OCI-LY1 (cell line): ENCODE measurements around the gene FAM161A.

Source experiments
- H2AFZ ChIP-seq: fragments of 200-600 bp; sonication (generic), shearing (Covaris generic); 2 replicates; pipeline ENCODE4 v1.6.0; 2014; ENCODE audit warnings: antibody characterized with exemption, mild to moderate bottlenecking, low read length
- H3F3A ChIP-seq: fragments of 200-600 bp; sonication (generic), shearing (Covaris generic); 2 replicates; pipeline ENCODE4 v1.6.0; 2014; ENCODE audit warnings: mild to moderate bottlenecking, antibody characterized with exemption, low read length, moderate library complexity; ENCODE audit not compliant: insufficient read depth
- H3K27ac ChIP-seq: fragments of 200-600 bp; sonication (generic); 2 replicates; pipeline ENCODE4 v1.5.1; 2014; ENCODE audit warnings: low read length, mixed run types, mild to moderate bottlenecking, low read depth; ENCODE audit not compliant: poor library complexity, severe bottlenecking
- H3K27me3 ChIP-seq: fragments of 200-600 bp; sonication (generic); 2 replicates; pipeline ENCODE4 v1.6.0; 2014; ENCODE audit warnings: antibody characterized with exemption, mild to moderate bottlenecking, low read length, moderate library complexity; ENCODE audit not compliant: insufficient read depth
- H3K36me3 ChIP-seq: fragments of 200-600 bp; sonication (generic); 2 replicates; pipeline ENCODE4 v1.6.1; 2014; ENCODE audit warnings: mild to moderate bottlenecking, antibody characterized with exemption, low read length, moderate library complexity, mixed read lengths; ENCODE audit not compliant: insufficient read depth
- H3K4me1 ChIP-seq: fragments of 200-600 bp; sonication (generic); 2 replicates; pipeline ENCODE4 v1.5.1; 2014; ENCODE audit warnings: mild to moderate bottlenecking, low read length, moderate library complexity; ENCODE audit not compliant: insufficient read depth, severe bottlenecking
- H3K4me2 ChIP-seq: fragments of 200-600 bp; sonication (generic), shearing (Covaris generic); 2 replicates; pipeline ENCODE4 v1.6.1; 2014; ENCODE audit warnings: low read length
- H3K4me3 ChIP-seq: fragments of 200-600 bp; sonication (generic); 2 replicates; pipeline ENCODE4 v1.5.1; 2014; ENCODE audit warnings: low read length, low read depth, mild to moderate bottlenecking, mixed read lengths; ENCODE audit not compliant: poor library complexity, severe bottlenecking
- H3K79me2 ChIP-seq: fragments of 200-600 bp; shearing (Covaris generic); 2 replicates; pipeline ENCODE4 v1.6.1; 2016; ENCODE audit warnings: mixed run types, low read length, mixed read lengths; ENCODE audit not compliant: insufficient read depth
- H3K9ac ChIP-seq: fragments of 200-600 bp; sonication (generic), shearing (Covaris generic); 2 replicates; pipeline ENCODE4 v1.6.1; 2014; ENCODE audit warnings: mild to moderate bottlenecking, low read length, mixed read lengths
- H3K9me2 ChIP-seq: fragments of 200-600 bp; sonication (generic), shearing (Covaris generic); 2 replicates; pipeline ENCODE4 v1.6.1; 2014; ENCODE audit warnings: low read depth, mild to moderate bottlenecking, low read length, mixed read lengths
- H3K9me3 ChIP-seq: fragments of 200-600 bp; shearing (Covaris generic); 2 replicates; pipeline ENCODE4 v1.6.1; 2014; ENCODE audit warnings: low read length, mixed read lengths
- H4K20me1 ChIP-seq: fragments of 200-600 bp; sonication (generic), shearing (Covaris generic); 2 replicates; pipeline ENCODE4 v1.6.0; 2016; ENCODE audit warnings: mild to moderate bottlenecking, low read length; ENCODE audit not compliant: insufficient read depth
- EZH2 ChIP-seq: fragments of 200-600 bp; sonication (generic), shearing (Covaris generic); IDR thresholded peaks from 2 replicates; pipeline ENCODE4 v1.8.0; 2017; ENCODE audit warnings: borderline replicate concordance, mixed run types, mild to moderate bottlenecking, antibody characterized with exemption, low read length, moderate library complexity, mixed read lengths
- TF ChIP-seq, protein P1 (sequence below): fragments of 200-600 bp; sonication (generic), shearing (Covaris generic); IDR thresholded peaks from 2 replicates; pipeline ENCODE4 v1.5.1; 2017; ENCODE audit warnings: mild to moderate bottlenecking, antibody characterized with exemption, low read length, moderate library complexity, mixed read lengths

Gene FAM161A

DNA sequence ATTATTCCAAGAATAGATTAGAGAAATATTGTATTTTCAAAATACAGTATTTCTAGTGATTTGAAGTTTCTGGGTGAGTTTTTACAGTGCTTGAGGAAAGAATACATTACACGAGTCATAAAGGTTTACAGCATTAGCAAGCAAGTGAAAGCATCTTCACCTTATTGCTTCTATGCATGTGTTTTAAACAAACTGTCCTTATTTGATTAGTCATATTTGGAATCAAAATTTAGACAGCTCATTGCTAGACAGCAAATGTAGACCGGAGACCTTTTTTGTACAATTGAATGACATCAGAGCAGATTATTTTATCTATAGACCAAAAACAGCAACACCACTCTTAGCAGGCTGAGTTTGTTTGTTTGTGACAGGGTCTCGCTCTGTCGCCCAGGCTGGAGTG, 69.2 kb downstream of the FAM161A start:
- H3K9me3 ChIP-seq: 0 out of 2 replicates have a peak, but pooled peaks cover 3% of the 10 kb centered on the region
- no peaks in the 10 kb centered on the region for H3K27me3 ChIP-seq
- H3K27ac ChIP-seq: no peak overlapping the region
- no peaks in the 10 kb centered on the region for H4K20me1 ChIP-seq
- no peaks in the 10 kb centered on the region for H3K9me2 ChIP-seq
- H3K9ac ChIP-seq: no peak overlapping the region
- no peak for TF ChIP-seq EZH2
- TF ChIP-seq, protein P1, sequence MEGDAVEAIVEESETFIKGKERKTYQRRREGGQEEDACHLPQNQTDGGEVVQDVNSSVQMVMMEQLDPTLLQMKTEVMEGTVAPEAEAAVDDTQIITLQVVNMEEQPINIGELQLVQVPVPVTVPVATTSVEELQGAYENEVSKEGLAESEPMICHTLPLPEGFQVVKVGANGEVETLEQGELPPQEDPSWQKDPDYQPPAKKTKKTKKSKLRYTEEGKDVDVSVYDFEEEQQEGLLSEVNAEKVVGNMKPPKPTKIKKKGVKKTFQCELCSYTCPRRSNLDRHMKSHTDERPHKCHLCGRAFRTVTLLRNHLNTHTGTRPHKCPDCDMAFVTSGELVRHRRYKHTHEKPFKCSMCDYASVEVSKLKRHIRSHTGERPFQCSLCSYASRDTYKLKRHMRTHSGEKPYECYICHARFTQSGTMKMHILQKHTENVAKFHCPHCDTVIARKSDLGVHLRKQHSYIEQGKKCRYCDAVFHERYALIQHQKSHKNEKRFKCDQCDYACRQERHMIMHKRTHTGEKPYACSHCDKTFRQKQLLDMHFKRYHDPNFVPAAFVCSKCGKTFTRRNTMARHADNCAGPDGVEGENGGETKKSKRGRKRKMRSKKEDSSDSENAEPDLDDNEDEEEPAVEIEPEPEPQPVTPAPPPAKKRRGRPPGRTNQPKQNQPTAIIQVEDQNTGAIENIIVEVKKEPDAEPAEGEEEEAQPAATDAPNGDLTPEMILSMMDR: no peak
- no peaks in the 10 kb centered on the region for H3K4me1 ChIP-seq
- H3K4me3 ChIP-seq: no peak overlapping the region
- H3K79me2 ChIP-seq: no peaks in the 10 kb centered on the region
- H3K4me2 ChIP-seq: no peak overlapping the region
- H3F3A ChIP-seq: no peaks in the 10 kb centered on the region
- no peaks in the 10 kb centered on the region for H3K36me3 ChIP-seq
- H2AFZ ChIP-seq: no peak overlapping the region

DNA sequence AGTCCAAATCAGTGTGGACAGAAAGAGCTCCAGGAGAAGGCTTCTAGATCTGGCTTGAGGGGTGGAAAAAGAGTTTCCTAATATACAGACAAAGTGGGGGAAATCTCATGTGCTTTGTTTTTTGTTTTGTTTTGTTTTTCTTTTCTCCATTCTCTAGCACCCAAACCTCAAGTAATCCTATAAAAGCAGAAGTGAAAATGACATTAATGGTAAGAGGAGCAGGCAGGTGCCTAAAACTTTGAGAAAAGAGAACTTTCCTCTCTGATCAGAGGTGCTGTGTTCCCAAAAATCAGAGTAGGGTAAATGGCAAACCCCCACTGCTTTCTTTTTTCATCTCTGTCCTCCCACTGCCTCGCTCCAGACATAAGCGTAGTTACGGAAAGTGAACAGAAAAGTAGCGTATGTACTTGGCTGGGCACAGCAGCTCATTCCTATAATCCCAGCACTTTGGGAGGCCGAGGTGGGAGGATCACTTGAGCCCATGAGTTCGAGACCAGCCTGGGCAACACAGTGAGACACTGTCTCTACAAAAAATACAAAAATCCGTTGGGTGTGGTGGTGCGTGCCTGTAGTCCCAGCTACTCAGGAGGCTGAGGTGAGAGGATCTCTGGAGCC, 77.8 kb downstream of the FAM161A start:
- Histone ChIP-seq H3K4me2 (peak overlapping the region; percentile 52), H2AFZ (no peak overlapping the region), H3K79me2 (no peaks in the 10 kb centered on the region), H3K27me3 (no peaks in the 10 kb centered on the region), H3K36me3 (no peaks in the 10 kb centered on the region), H3K27ac (peak overlapping the region; percentile 76), H3F3A (no peaks in the 10 kb centered on the region), H4K20me1 (no peaks in the 10 kb centered on the region), H3K9ac (no peak overlapping the region), H3K9me3 (0 out of 2 replicates have a peak, but pooled peaks cover 2% of the 10 kb centered on the region), H3K9me2 (no peaks in the 10 kb centered on the region), H3K4me1 (peaks cover 15% of the 10 kb centered on the region), H3K4me3 (peak overlapping the region; percentile 11)
- TF ChIP-seq EZH2: no peak
- TF ChIP-seq, protein P1: no peak
